ENCODE results near the gene PSMC3IP.
"Not testable (repeated sequence)": the region's sequence is repeated elsewhere in the genome, so short reads cannot be mapped to it uniquely, and the experiment has no call there.

Gene PSMC3IP

DNA sequence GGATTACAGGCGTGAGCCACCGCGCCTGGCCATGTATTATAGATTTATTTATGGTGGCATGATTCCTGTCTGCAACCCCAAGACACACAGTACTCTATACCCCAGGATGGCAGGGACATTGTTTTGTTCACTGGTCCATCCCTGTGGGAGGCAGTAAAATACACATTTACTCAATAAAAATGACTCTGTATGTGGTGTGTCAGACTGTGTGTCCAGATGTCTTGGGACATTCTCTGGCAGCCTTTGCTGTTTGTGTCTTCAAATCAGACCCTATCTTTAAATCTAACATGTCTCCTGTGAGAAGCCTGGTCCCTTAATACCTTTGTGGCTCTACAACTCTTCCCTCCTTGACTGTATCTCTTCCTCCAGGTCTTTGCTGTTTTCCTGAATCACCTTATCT lies 17.3 kb downstream of the PSMC3IP start:
- no peak for DNase-seq

DNA sequence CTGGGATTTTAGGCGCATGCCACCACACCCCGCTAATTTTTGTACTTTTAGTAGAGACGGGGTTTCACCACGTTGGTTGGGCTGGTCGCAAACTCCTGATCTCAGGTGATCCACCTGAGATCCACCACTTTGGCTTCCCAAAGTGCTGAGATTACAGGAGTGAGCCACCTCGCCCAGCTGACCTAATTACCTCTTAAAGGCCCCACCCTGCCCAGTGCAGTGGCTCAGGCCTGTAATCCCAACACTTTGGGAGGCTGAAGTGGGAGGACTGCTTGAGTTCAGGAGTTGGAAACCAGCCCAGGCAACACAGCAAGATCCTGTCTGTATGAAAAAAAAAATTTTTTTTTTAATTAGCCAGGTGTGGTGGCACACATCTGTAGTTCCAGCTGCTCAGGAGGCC lies 18.5 kb downstream of the PSMC3IP start:
- no peak for DNase-seq

GRCh38 chr17:42555961-42556617 lies 21.4 kb downstream of the PSMC3IP start:
- DNase-seq: not testable (repeated sequence)

DNA sequence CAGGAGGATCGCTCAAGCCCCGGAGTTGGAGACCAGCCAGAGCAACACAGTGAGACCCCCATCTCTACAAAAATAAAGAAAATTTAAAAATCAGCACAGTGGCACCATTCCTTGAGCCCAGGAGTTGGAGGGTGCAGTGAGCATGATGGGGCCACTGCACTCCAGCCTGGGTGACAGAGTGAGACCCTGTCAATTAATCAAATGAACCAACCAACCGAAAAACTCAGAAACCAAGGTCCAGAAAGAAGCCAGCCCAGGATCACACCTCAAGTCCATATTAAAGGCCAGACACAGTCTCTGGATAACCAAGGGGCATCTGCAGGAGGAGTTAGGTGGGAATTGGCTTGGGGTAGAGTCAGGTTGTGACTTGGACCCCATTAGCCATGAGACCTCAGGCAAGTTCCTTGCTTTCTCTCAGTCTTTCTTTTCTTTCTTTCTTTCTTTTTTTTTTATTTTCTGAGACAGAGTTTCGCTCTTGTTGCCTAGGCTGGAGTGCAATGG lies 22.4 kb downstream of the PSMC3IP start:
- DNase-seq: no peak

- DNase-seq: peak; percentile 77 to 85
Observed at GRCh38 chr17:42554250-42555121, 23.0 kb downstream of the PSMC3IP start.

DNA sequence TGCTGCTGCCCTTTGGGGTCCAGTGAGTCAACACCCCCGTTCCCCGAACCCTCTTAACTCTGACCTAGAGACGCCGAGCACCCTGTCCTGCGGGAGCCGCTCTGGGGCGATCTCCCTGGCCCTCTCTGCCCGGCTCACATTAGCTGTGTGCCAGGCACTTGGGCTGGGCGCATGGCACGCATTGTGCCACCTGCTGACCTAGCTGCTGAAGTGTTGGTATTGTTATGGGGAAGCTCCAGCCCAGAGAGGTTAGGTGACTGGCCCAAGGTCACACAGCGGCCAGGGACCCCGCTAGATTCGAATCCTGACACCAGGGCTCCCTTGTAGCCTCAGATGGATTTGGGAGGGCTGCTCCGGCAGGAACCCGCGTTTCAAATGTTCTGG lies 23.7 kb downstream of the PSMC3IP start:
- no peak for DNase-seq

- no peak for DNase-seq
Observed at GRCh38 chr17:42553161-42553818, 24.2 kb downstream of the PSMC3IP start.

- not testable (repeated sequence) for DNase-seq
Observed at GRCh38 chr17:42552736-42553135, 24.8 kb downstream of the PSMC3IP start, which contains the start of gene HSD17B1. TSS of gene HSD17B1 (plus strand) at chr17:42552923. CDS start at chr17:42552934, 11 bp downstream.

DNA sequence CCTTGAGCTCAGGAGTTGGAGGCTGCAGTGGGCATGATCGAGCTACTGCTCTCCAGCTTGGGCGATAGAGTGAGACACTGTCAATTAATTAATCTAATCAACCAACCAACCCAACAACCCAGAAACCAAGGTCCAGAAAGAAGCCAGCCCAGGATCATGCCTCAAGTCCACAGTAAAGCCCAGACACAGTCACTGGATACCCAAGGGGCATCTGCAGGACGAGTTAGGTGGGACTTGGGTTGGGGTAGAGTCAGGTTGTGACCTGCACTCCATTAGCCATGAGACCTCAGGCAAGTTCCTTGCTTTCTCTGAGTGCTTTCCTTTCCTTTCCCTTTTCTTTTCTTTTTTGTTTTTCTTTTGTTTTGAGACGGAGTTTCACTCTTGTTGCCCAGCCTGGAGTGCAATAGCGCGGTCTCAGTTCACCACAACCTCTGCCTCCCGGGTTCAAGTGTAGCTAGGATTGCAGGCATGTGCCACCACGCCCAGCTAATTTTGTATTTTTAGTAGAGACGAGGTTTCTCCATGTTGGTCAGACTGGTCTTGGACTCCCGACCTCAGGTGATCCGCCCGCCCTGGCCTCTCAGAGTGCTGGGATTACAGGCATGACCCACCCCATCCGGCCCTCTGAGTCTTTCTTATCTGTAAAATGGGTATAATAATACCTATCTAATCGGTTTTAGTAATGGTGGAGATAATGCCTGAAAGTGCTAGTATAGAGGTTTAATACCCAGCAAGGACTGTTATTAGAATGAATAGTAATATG lies 28.4 kb downstream of the PSMC3IP start:
- DNase-seq: no peak

- DNase-seq: no peak
Observed at GRCh38 chr17:42548070-42548837, 29.3 kb downstream of the PSMC3IP start.

GRCh38 chr17:42547698-42548069 lies 29.8 kb downstream of the PSMC3IP start:
- no peak for DNase-seq

GRCh38 chr17:42547001-42547461 lies 30.5 kb downstream of the PSMC3IP start:
- no peak for DNase-seq

DNA sequence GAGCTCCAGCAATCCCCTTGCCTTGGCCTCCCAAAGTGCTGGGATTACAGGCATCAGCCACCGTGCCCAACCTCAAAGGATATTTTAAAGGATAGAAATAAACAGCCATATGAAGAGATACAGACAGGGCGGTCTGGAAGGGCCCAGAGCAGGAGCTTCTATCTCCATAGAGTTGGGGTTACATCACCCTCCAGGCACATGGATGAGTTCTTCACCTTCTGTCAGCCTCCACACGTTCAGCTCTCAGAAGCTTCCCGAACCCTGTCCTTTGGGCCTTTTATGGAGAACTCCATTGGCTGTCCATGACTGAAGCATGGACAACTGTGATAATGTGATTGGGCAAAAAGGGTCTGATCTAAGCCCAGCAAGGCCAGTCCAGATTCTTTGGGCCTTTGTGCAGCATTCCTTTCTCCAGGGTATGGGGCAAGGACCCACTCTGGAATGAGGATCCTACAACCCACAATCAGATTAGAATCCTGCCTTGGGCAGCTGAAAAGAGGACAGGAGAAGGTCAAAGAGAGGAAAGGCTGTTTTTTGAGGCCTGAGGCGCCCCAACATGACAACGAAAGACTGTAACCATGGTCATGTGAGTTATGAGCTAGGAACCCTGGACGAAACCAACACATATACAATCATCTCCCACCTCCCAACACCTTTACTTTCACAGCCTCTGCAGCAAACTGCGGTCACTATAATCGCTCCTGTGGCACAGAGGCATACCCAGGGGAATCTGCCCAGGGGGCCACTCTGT lies 31.6 kb downstream of the PSMC3IP start:
- DNase-seq: not testable (repeated sequence)

DNA sequence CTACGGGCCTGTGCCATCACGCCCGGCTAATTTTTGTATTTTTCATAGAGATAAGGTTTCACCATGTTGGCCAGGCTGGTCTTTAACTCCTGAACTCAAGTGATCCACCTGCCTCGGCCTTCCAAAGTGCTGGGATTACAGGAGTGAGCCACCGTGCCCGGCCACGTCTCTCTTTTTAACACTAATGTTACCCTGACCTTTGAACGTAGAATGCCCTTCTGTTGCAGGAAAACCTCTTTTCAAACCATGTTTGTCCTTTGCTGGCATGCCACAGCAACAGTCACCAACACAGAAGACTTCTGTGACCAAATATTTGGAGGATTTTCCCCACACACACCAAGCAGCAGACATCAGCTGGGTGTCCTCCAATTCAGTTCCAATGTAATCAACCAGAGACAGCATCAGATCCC lies 32.6 kb downstream of the PSMC3IP start:
- DNase-seq: no peak

DNA sequence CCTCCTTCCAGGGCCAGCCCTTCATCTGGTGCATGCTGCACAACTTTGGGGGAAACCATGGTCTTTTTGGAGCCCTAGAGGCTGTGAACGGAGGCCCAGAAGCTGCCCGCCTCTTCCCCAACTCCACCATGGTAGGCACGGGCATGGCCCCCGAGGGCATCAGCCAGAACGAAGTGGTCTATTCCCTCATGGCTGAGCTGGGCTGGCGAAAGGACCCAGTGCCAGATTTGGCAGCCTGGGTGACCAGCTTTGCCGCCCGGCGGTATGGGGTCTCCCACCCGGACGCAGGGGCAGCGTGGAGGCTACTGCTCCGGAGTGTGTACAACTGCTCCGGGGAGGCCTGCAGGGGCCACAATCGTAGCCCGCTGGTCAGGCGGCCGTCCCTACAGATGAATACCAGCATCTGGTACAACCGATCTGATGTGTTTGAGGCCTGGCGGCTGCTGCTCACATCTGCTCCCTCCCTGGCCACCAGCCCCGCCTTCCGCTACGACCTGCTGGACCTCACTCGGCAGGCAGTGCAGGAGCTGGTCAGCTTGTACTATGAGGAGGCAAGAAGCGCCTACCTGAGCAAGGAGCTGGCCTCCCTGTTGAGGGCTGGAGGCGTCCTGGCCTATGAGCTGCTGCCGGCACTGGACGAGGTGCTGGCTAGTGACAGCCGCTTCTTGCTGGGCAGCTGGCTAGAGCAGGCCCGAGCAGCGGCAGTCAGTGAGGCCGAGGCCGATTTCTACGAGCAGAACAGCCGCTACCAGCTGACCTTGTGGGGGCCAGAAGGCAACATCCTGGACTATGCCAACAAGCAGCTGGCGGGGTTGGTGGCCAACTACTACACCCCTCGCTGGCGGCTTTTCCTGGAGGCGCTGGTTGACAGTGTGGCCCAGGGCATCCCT lies 34.1 kb downstream of the PSMC3IP start:
- no peak for DNase-seq

DNA sequence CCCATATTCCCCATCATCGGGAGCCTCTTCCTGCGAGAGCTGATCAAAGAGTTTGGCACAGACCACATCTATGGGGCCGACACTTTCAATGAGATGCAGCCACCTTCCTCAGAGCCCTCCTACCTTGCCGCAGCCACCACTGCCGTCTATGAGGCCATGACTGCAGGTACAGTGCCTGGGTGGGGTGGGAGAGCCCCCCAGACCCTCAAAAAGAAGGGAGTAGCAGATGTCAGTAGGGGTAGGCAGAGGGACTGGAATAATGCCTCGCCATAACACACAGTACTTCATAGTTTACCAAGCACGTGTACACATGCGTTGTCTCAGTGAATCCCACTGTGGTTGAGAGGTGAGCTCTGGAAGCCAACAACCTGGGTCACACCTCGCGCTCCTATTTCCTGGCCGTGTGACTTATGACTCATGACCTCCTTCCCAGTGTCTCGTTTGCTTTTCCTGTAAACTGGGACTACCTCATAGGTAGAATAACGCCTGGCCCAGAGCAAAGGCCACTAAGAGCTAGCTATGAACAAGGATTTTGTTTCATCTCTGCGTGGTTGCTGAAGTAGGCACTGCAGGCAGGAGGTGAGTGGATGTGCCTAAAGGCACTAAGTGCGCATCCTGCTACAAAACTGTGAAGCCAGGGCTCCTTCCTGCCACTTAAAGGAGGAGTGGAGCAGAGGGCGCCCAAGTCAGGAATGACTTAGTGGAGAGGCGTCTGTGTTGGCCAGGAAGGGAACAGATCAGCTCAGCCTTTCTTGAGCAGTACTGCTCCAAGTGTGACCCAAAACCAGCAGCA lies 36.3 kb downstream of the PSMC3IP start:
- no peak for DNase-seq

GRCh38 chr17:42540558-42540957 lies 37.0 kb downstream of the PSMC3IP start:
- DNase-seq: not testable (repeated sequence)

DNA sequence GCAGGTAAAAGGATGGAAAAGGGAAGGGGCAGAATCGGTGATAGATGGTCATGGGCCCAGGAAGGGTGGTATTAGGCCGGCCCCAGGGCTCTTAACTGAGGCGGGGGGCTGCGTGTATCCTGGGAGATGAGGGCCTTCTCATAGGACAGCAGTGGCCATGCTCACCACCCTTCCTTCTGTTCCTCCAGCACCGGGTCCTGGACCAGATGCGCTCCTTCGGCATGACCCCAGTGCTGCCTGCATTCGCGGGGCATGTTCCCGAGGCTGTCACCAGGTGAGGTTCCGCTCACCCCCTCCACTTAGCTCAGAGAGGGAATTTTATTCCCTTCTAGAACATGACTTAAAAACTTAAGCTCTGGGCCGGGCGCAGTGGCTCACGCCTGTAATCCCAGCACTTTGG lies 39.0 kb downstream of the PSMC3IP start:
- DNase-seq: no peak

- no peak for DNase-seq
Observed at GRCh38 chr17:42537826-42538451, 39.6 kb downstream of the PSMC3IP start.
